HUES6 (cell line): ENCODE results near the gene CYP1B1.

Experiments used
- H3K27ac ChIP-seq: 2 replicates; pipeline ENCODE4 v1.7.0; 2013; ENCODE audit warnings: low read depth, mild to moderate bottlenecking, low read length, inconsistent platforms
- H3K27me3 ChIP-seq: 2 replicates; pipeline ENCODE4 v1.6.1; 2013; ENCODE audit warnings: low read length; ENCODE audit not compliant: control insufficient read depth, insufficient read depth
- H3K36me3 ChIP-seq: 2 replicates; pipeline ENCODE4 v1.6.1; 2013; ENCODE audit warnings: low read length; ENCODE audit not compliant: control insufficient read depth, insufficient read depth
- H3K4me1 ChIP-seq: 2 replicates; pipeline ENCODE4 v1.6.1; 2013; ENCODE audit warnings: low read length; ENCODE audit not compliant: control insufficient read depth, insufficient read depth
- H3K4me3 ChIP-seq: 2 replicates; pipeline ENCODE4 v1.5.1; 2013; ENCODE audit warnings: low read depth, low read length
- H3K9ac ChIP-seq: one replicate; pipeline ENCODE4 v1.6.1; 2013; ENCODE audit warnings: mild to moderate bottlenecking, low read length
- H3K9me3 ChIP-seq: 2 replicates; pipeline ENCODE4 v1.6.1; 2013; ENCODE audit warnings: low read depth, low read length; ENCODE audit not compliant: control insufficient read depth, insufficient read depth

Gene CYP1B1

DNA sequence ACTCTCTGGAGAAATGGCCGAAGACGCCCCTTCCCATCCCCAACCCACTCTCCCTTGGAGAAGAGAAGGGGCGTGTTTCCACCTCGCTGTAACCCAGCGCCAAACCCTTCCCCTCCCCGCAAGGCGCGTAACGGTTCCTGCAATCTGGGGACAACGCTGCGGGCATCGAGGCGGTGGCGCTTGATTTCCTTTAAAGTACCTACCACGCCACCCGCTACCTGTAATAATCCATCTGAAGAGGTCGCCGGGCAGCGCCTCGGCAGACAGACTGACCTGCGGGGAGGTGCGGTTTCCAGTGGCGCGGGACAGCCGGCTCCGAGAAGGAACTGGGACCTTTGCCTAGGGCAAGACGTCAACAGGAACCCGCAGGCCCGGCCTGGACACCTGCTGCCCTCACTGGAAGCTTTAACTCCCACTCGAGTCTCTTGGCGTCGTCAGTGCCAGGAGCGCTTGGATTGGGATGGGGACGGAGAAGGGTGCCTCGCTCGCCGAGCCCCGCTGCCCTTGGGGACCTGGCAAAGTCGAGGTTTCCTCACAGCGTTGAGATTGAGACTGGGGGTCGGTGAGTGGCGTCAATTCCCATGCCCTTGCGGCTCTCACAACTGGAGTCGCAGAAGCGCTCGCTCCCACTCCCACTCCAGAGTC lies at the start of gene CYP1B1:
TSS of gene CYP1B1 (minus strand) at position 645 of the 645 bp plus-strand sequence. CDS start 763 bp downstream, outside the sequence.
- Histone ChIP-seq H3K4me3 (peak within 1 kb of the TSS; percentile 60), H3K36me3 (peaks cover 3% of the 10 kb centered on the region; the same call in 1 of the 2 replicates), H3K9ac (peak within 1 kb of the TSS; percentile 55), H3K27ac (peak within 1 kb of the TSS; percentile 56; the same call in 1 of the 2 replicates), H3K27me3 (peaks cover 47% of the 10 kb centered on the region), H3K9me3 (no peaks in the 10 kb centered on the region), H3K4me1 (peaks cover 43% of the 10 kb centered on the region)

GRCh38 chr2:38125007-38125406 lies 49.1 kb upstream of the CYP1B1 start:
- no peak overlapping the region for H3K4me3 ChIP-seq
- H3K27me3 ChIP-seq, result no peaks in the 10 kb centered on the region
- H3K36me3 ChIP-seq, result no peaks in the 10 kb centered on the region; the same call in 1 of the 2 replicates
- no peaks in the 10 kb centered on the region for H3K4me1 ChIP-seq
- no peak overlapping the region for H3K9ac ChIP-seq
- H3K27ac ChIP-seq, result no peak overlapping the region
- peaks cover 43% of the 10 kb centered on the region for H3K9me3 ChIP-seq

GRCh38 chr2:38123911-38124310 lies 48.0 kb upstream of the CYP1B1 start:
- H3K9me3 ChIP-seq, result peaks cover 36% of the 10 kb centered on the region
- H3K4me3 ChIP-seq, result no peak overlapping the region
- no peaks in the 10 kb centered on the region; the same call in 1 of the 2 replicates for H3K36me3 ChIP-seq
- H3K27me3 ChIP-seq, result no peaks in the 10 kb centered on the region
- no peak overlapping the region for H3K9ac ChIP-seq
- no peak overlapping the region for H3K27ac ChIP-seq
- H3K4me1 ChIP-seq, result no peaks in the 10 kb centered on the region

DNA sequence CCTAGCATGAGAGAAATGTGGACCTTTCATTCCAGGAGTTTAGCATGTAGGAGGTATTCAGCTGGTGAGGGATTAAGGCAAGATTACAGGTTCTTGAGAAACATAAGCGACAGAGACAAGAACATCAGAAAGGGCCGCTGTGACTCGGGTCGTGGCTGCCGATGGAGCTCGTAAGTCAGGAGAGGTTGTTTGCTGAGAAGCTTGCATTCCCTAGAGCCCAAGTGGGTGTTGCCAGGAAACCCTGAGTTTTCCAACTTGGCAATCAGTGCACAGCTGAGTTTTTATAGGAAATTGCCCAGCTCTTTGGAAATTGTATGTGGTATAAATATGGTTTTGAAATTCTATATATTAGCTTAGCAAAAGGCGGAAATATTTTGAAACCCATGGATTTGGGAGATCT lies 46.4 kb upstream of the CYP1B1 start:
- no peak overlapping the region for H3K4me3 ChIP-seq
- H3K36me3 ChIP-seq, result no peaks in the 10 kb centered on the region; the same call in 1 of the 2 replicates
- H3K27me3 ChIP-seq, result no peaks in the 10 kb centered on the region
- peaks cover 20% of the 10 kb centered on the region for H3K9me3 ChIP-seq
- H3K27ac ChIP-seq, result no peak overlapping the region
- no peak overlapping the region for H3K9ac ChIP-seq
- H3K4me1 ChIP-seq, result no peaks in the 10 kb centered on the region

- H3K36me3 ChIP-seq, result no peaks in the 10 kb centered on the region; the same call in 1 of the 2 replicates
These were observed 45.5 kb upstream of the CYP1B1 start for GRCh38 chr2:38121481-38121880.

GRCh38 chr2:38120829-38121228 lies 44.9 kb upstream of the CYP1B1 start:
- Histone ChIP-seq H3K27me3 (no peaks in the 10 kb centered on the region), H3K4me3 (no peak overlapping the region), H3K27ac (no peak overlapping the region), H3K36me3 (no peaks in the 10 kb centered on the region), H3K9ac (no peak overlapping the region), H3K9me3 (peaks cover 5% of the 10 kb centered on the region; the same call in 1 of the 2 replicates), H3K4me1 (no peaks in the 10 kb centered on the region)

More at GRCh38 chr2:38121481-38121880, 45.5 kb upstream of the CYP1B1 start:
- H3K27ac ChIP-seq, result no peak overlapping the region
- H3K4me3 ChIP-seq, result no peak overlapping the region
- no peak overlapping the region for H3K9ac ChIP-seq
- peaks cover 12% of the 10 kb centered on the region for H3K9me3 ChIP-seq
- H3K27me3 ChIP-seq, result no peaks in the 10 kb centered on the region
- no peaks in the 10 kb centered on the region for H3K4me1 ChIP-seq

DNA sequence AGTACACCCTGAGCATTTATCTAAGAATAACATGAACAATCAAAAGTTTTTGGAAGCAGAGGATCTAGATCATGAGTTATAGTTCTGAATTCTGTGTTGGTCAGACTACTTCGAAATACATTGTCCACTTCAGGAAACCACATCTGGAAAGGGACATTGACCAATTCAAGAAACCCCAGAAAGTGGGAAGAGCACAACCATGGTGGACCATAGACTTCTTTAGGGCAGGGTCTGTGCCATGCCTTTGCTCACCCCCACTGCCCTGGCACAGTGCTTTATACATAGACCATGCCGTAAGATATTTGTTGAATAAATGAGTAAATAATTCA lies 44.3 kb upstream of the CYP1B1 start:
- no peak overlapping the region for H3K27ac ChIP-seq
- no peak overlapping the region for H3K4me3 ChIP-seq
- no peaks in the 10 kb centered on the region for H3K27me3 ChIP-seq
- no peak overlapping the region for H3K9ac ChIP-seq
- H3K36me3 ChIP-seq, result no peaks in the 10 kb centered on the region
- H3K9me3 ChIP-seq, result peaks cover 4% of the 10 kb centered on the region; the same call in 1 of the 2 replicates
- 0 out of 2 replicates have a peak, but pooled peaks cover 3% of the 10 kb centered on the region for H3K4me1 ChIP-seq

DNA sequence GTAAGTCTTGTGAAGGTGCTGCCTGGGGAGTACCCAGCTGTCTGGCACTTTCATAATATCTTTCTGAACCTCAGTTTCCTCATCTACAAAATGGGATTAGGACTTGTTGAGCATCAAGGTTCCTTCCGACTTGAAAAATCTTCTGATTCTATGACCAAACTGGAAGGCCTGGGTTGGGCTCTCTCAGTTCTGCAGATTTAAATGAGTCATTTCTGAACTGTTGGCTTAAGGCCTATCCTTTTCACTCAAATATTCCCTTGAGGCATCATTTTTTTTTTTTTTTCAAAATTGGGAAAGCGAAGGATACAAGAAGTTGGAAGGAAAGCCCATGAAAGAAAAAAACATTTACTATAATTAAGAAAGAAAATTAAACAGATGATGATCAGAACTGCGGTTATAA lies 40.8 kb upstream of the CYP1B1 start:
- Histone ChIP-seq H3K27me3 (no peaks in the 10 kb centered on the region), H3K36me3 (no peaks in the 10 kb centered on the region), H3K27ac (no peak overlapping the region), H3K9me3 (no peaks in the 10 kb centered on the region), H3K4me1 (peaks cover 10% of the 10 kb centered on the region; the same call in 1 of the 2 replicates), H3K4me3 (no peak overlapping the region), H3K9ac (no peak overlapping the region)

GRCh38 chr2:38115216-38116032 lies 39.5 kb upstream of the CYP1B1 start:
- H3K36me3 ChIP-seq, result no peaks in the 10 kb centered on the region
- H3K9ac ChIP-seq, result no peak overlapping the region
- no peaks in the 10 kb centered on the region for H3K27me3 ChIP-seq
- H3K4me3 ChIP-seq, result no peak overlapping the region
- no peak overlapping the region for H3K27ac ChIP-seq
- H3K9me3 ChIP-seq, result peaks cover 3% of the 10 kb centered on the region
- H3K4me1 ChIP-seq, result peaks cover 10% of the 10 kb centered on the region; the same call in 1 of the 2 replicates

DNA sequence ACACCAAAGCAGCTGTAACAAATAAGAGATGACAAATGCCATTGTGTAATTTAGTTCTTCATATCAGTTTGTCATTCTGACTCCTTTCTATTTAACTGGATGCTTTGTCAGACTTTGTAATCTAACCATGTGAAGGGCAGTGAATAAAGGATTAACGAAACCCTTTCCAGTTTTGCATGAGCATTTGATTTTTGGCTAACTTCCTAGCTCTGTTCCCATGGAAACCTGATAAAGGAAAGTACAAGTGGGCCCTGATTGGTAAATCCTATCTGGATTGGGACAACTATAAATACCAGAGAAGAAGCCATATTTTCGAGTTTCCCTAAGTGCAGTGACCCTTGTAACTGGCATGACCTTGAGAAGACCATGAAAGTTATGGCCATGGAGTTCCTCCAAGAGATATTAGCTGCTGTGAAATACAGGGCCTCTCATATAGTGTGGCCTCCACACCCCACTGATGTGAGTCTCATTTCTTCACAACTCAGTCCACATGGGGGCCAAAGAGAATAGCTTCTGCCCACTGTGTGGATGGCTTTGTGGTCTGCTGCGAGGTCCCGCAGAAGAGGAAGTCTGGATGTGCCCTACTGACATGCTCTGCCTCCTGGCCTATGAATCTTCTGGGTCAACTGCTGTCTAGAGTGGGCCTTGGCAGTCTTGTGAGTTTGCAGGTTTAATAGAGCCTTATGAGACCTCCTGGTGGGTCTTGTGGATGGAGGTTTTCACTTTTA lies 38.2 kb upstream of the CYP1B1 start:
- Histone ChIP-seq H3K9ac (no peak overlapping the region), H3K27me3 (no peaks in the 10 kb centered on the region), H3K27ac (no peak overlapping the region), H3K4me1 (peaks cover 17% of the 10 kb centered on the region), H3K36me3 (no peaks in the 10 kb centered on the region), H3K4me3 (no peak overlapping the region), H3K9me3 (peaks cover 3% of the 10 kb centered on the region)
